NOMO-1 treated with DMSO at 0.1 percent for 48 hours (cell line): ENCODE results near the gene CUL9.

Experiments used
- DNase-seq: peaks from one replicate; lab custom pipeline; 2025; ENCODE audit not compliant: unreplicated experiment; lab: John Stamatoyannopoulos, UW

Gene CUL9

DNA sequence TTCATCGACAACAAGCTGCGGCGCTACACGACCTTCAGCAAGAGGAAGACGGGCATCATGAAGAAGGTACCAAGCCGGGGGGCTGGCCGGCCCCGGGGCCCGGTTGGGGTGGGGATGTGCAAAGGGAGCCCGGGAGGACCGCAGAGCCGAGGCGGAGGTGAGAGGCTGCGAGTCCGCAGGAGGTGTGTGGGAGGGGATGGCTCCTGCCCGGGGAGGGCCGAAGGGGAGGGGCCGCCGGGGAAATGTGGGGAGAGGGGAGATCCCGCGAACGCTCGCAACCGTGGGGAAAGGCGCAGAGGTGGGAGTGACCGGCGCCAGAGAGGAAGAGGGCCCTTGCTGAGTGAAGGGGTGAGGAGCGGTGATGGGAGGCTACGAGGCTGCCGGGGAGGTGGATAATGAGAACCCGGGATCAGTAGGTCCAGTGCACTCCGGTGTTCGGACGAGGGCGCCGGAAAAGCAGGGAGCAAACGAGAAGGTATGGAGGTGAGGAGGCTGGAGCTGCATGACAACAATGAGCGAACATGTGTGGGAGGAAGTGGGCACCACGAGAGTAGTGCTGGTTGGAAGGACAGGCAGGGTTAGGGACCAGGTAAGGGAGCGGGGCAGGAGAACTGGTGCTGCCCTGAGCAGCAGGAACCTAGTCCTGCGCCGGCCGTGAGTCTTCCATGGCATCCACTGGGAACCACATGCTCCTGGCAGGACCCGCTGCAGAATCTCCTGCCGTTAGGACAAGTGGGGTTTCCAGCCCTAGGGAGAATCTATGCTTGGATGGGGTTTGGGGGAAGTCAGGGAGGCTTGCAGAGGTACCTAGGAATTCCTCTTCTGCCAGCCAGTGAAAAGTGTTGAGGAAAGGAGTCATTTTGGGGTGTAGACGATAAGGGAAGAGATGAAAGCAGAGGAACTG, 9.6 kb upstream of the CUL9 start:
- no peak for DNase-seq

DNA sequence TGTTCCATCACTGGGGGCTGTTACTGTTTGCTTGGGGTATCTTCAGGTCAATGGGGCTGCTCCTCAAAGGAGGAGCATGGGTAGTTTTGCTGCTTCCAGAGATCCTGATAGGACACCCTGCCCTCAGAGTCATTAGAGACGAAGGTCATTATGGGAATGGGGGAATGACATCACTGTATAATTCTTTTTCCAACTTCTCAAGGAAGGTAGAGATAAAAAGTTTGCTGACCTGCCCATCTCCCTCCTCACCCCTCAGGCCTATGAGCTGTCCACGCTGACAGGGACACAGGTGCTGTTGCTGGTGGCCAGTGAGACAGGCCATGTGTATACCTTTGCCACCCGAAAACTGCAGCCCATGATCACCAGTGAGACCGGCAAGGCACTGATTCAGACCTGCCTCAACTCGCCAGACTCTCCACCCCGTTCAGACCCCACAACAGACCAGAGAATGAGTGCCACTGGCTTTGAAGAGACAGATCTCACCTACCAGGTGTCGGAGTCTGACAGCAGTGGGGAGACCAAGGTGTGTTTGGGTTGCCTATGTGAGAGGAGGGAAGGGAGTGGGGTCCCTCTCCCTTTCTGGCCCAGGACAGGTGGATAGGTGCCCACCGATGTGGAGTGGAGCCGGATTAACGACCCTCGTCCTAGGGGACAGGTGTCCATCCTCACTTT, 8.3 kb upstream of the CUL9 start:
- DNase-seq, result no peak

DNA sequence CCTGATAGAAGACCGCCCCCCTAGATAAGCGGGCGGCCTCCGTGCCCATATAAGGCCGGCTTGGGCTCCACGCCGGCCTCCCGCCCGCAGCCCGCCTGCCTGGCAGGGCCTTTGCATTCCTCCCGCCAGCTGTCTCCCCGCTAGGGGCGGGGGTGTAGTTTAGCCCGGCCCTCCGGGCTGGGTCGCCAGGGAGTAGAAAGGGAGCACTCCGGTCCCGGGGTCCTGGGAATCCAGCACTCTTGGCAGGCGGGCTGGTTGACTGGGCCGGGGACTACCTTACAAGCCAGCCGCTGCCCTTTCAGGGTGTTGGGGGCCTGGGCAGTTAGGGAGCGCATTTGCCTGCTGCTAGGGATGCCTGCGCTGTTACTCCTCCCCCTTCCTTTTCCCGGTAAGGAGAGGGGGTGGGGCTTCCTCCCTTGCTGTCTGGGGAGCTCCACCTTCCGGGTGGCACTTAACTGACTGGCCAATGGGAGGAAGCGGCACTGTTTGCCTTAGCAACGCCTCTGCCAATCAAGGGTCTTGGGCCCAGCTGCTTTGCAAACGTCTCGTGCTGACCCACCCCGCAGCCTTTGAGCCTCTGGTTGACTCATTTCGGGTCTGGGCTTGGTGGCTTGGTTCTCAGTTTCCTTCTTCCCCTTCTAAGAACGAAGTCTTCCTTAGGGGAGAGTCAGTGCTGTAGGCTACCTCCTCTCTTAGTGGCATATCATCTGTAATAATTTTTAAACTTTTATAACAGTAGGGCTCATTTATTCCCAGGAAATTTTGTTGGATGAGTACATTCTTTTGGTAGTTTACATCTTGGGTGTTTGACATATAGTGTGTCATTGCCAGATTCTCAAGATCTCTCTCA, 7.5 kb upstream of the CUL9 start:
- peak; percentile 99 for DNase-seq

DNA sequence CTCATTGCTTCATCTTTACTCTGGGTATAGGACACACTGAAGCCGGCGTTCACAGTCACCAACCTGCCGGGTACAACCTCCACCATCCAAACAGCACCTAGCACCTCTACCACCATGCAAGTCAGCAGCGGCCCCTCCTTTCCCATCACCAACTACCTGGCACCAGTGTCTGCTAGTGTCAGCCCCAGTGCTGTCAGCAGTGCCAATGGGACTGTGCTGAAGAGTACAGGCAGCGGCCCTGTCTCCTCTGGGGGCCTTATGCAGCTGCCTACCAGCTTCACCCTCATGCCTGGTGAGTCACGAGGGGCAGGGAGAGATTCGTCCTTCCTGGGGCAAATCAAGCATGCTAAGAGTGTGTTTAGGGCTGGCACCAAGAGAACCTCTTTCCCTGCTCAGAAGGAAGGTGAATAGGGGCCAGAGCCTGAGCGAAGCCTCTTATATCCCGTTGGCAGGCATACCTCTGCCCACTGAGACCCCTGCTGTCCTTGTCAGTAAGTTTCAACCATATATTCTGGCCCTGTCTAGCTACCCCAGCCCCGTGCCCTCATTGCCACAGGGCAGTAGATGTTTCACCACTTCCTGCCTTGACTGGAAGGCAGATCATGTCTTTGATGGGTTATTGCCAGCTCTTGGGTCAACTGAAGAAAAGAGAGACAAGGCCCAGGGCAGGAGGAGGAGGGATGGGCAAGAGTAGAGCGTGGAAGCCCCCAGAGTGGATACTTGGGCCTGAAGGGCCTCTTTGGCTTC, 6.1 kb upstream of the CUL9 start:
- DNase-seq, result no peak

DNA sequence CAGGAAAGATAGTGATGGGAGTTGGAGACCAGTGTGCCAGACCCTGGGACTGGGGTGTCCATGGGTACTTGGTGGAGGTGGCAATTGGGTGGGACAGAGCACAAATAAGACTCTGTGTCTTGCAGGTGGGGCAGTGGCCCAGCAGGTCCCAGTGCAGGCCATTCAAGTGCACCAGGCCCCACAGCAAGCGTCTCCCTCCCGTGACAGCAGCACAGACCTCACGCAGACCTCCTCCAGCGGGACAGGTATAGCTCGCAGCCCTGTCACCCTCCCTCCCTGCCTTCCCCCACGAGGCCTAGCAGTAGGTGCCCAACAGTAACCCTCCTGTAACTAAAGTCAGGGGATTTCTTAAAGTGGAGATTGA, 5.6 kb upstream of the CUL9 start:
- DNase-seq, result no peak

DNA sequence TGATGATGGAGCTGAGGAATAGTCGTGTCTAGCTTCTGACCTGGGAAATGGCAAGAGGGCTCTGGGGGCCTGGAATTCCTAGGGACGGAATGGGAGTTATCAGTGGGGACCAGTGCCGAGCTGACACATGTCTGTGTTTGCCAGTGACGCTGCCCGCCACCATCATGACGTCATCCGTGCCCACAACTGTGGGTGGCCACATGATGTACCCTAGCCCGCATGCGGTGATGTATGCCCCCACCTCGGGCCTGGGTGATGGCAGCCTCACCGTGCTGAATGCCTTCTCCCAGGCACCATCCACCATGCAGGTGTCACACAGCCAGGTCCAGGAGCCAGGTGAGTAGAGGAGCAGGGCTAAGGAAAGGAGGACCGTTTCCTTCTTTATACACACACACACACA, 3.8 kb upstream of the CUL9 start:
- DNase-seq, result no peak

DNA sequence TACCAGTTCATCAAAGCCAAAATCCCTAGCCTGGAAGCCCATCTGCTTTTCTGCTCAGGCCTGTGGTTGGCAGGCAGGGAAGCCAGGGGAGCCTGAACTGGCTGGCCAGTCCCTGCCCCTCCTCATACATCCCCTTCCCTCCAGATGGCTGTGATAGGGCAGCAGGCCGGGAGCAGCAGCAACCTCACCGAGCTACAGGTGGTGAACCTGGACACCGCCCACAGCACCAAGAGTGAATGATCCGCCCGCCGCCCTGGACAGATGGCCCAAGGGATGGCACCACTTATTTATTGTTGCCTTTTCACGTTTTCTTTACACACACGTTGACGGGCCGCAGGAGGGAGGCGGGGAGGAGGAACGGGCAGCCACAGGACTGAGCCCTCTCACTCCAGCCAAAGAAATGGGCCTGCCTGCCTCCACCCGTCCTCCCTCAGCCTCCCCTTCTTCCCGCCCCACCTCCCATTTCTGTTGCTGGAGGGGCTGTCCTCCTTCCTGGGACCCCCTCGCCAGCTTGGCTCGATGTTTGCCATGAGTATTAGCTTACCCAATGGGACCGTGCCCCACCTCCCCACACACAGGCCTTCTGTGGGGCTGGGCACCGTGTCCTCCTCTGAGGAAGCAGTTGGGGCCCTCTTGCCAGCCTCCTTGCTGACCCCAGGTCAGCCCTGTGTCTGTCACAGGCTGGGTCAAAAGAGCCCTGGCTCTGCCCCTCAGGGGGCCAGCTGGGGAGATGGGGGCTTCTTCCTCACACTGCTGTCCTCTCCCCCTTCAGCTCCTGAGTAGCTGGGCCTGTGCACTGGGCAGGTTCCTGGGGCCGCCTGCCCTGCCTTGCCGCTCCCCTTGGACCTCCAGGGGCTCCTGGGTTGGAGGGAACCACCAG, 2.8 kb upstream of the CUL9 start:
- no peak for DNase-seq

DNA sequence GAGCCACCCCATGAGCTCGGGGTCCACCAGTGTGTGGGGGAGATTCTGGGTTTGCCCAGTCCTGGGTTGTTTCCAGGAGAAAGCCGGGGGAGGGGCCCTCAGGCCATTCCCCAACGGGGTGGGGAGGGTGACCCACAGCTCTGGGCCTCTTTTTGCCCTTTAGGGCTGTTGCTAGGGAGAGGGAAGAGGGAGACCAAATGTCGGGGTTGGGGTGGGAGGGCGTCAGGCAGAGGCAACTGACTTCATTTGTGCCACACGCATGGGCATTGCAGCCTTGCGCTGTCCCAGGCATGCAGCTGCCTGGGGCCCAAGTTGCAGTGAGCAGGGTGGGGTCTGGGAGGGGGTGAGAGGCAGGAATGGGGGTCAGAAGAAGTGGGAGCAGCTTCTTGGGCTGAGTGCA, 1.9 kb upstream of the CUL9 start:
- no peak for DNase-seq

DNA sequence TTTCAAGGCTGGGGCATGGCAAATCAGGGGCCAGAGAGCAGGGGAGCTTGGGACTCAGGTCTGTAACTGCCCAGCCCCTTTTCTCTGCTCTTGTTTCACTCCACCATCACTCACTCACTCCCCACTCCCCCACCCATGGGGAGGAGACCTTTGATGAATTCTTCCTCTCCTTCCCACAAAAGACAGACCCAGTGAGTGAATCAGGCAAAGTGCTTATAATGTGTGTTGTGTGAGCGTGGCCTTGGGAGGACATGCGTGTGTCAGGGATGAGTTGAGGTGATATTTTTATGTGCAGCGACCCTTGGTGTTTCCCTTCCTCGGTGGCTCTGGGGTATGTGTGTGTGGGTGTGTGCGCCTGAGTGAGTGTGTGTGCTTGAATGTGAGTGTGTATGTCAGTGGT, 1.0 kb upstream of the CUL9 start:
- DNase-seq, result no peak

DNA sequence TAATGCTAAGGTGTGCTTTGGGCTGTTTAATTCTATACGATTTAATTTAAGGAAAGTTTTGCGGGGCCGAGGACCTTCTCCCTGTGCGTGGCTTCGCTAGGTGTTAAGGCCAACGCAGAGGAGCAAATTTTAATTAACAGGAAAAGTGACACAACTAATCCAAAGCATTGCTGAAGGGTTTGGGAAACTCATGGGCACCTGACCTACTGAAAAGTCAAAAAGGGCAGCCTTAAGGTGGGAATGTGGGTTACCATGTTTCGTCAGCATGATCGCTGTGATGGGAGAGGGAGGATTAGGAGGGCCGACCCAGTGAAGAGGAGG, 415 bp upstream of the CUL9 start:
- no peak for DNase-seq

DNA sequence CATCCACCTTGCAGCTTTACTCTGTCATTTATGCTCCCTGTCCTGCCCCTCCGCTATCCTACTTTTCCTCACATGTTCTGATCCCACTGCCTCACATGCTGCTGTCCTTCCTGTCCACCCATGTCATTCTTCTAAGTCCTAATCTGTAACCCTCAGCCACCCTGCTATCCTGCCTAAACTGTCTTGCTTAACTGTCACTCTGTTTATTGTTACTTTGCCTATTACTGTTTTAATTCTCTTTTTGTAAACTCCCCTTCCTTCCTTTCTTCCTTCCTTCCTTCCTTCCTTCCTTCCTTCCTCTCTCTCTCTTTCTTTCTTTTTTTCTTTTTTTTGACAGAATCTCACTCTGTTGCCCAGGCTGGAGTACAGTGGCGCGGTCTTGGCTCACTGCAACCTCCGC, 1.4 kb downstream of the CUL9 start:
- no peak for DNase-seq

DNA sequence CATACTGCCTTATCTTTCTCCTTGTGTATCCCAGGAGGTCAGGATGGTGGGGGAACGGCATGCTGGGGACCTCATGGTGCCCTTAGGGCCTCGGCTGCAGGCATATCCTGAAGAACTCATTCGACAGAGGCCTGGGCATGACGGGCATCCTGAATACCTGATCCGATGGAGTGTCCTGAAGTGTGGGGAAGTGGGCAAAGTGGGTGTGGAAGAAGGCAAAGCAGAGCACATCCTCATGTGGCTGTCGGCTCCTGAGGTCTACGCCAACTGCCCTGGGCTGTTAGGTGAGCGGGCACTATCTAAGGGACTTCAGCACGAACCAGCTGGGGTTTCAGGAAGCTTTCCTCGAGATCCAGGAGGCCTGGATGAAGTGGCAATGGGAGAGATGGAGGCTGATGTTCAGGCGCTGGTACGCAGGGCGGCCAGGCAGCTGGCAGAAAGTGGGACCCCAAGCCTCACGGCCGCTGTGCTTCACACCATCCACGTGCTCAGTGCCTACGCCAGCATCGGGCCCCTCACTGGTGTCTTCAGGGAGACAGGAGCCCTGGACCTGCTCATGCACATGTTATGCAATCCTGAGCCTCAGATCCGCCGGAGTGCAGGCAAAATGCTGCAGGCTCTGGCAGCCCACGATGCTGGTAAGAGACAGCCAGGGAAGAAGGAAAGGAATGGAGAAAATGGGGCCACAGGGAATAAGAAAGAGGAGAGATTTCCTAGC, 2.4 kb downstream of the CUL9 start:
- no peak for DNase-seq

DNA sequence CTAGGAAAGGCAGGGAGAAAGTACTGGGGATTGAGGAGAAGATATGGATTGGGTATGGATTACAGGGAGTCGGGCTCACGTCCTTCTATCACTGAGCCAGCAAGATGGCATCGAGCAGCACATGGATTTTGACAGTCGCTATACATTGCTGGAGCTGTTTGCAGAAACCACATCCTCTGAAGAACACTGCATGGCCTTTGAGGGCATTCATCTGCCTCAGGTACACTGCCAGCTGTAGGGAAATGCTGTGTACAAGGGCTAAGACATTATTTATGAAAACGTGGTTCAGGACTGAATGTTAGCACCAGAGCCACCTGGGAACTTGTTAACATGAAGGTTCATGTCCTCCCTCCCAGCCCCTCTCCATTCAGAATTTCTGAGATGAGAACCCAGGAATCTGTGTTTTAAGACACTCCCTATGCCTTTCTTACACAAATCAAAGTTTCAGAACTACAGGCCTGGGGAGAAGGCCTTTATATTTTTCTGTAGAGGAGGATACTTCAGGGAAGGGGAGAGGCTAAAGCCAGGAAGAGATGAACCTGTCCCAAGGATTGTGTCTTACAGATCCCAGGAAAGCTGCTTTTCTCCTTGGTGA, 3.5 kb downstream of the CUL9 start:
- DNase-seq, result no peak

DNA sequence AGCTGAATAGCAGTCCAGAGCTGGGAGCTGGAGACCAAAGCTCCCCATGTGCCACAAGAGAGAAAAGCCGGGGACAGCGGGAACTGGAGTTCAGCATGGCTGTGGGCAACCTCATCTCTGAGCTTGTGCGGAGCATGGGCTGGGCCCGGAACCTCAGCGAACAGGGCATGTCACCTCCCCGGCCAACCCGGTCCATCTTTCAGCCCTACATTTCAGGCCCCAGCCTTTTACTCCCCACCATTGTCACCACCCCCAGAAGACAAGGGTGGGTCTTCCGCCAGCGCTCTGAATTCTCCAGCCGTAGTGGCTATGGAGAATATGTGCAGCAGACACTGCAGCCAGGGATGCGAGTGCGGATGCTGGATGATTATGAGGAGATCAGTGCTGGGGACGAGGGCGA, 4.0 kb downstream of the CUL9 start:
- no peak for DNase-seq

DNA sequence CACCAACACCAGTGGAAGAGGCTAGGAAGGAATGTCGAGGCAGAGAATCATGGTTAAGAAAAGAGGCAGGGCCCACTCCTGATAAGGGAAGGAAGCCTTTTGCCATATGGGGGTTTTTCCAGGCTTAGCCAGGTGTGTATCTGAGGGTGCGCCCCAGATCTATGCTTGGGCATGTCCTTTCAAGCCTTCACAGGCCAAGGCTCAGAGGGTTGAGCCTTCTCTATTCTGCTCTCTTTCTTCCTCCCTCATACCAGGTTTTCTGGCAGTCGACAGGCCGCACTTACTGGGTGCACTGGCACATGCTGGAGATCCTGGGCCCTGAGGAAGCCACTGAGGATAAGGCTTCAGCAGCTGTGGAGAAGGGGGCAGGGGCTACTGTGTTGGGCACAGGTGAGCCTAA, 4.7 kb downstream of the CUL9 start:
- DNase-seq, result no peak

DNA sequence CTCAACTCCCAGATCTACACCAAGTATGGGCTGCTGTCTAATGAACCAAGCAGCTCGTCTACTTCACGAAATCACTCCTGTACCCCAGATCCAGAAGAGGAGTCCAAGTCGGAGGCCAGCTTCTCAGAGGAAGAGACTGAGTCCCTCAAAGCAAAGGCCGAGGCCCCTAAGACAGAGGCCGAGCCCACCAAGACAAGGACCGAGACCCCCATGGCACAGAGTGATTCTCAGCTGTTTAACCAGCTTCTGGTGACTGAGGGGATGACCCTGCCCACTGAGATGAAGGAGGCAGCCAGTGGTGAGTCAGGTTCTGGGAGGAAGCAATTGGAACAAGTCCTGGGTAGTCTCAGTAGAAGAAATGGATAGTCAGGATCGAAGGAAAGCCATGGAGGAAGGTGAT, 5.8 kb downstream of the CUL9 start:
- DNase-seq, result no peak

DNA sequence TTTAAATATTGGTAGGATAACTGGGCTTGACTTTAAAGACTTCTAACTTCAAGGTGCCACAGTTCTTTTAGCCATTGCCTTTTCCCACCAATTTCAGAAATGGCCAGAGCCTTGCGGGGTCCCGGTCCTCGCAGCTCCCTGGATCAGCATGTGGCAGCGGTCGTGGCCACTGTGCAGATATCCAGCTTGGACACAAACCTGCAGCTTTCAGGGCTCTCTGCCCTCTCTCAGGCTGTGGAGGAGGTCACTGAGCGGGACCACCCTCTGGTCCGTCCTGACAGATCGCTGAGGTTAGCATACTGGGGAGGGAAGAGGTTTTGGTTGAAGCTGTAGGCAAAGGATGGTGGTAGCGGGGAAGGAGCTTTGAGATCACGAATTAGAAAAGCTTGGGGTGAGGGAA, 6.4 kb downstream of the CUL9 start:
- no peak for DNase-seq

DNA sequence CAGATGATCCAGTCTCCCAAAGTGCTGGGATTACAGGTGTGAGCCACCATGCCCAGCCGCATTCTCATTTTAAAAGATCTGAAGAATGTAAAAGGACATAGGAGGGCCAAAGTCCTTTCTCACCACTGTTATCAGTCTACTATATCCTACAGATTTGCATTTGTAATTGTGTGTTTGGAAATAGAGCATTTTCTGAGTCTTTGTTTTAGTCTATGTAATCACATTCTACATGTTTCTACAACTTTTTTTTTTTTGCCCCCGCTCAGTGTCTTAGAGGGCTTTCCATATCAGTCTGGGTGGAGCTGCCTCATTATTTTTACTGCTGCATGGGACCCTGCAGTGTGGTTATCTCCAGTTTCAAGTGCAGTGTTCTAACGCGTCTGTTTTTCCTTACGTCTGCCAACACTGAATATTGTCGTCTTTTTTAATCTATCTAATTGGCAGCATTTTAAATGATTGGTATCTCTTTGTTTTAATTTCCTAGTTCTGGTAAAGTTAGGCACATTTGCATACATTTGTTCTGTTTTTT, 7.8 kb downstream of the CUL9 start:
- no peak for DNase-seq

DNA sequence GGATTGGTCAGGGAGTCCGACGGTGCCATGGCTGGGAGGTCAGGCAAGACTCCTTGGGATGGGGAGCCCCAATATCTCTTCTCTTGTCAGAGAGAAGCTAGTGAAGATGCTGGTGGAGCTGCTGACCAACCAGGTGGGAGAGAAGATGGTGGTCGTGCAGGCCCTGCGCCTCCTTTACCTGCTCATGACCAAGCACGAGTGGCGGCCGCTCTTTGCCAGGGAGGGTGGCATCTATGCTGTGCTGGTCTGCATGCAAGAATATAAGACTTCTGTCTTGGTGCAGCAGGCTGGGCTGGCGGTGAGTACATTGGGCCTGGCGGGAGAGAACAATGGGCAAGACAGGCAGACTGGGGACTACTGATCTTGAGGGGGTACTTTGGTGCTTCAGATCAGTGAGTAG, 10.9 kb downstream of the CUL9 start:
- DNase-seq, result no peak
